Activated CD8-positive, alpha-beta memory T cell treated with anti-CD3 and anti-CD28 coated beads for 1 hour (primary cell): ENCODE measurements around the gene ATP1A4.
"Not testable (repeated sequence)": the region's sequence is repeated elsewhere in the genome, so short reads cannot be mapped to it uniquely, and the experiment has no call there.

ENCODE experiments used
- DNase-seq, 2 donors: peaks; one replicate each; pipeline ENCODE4 v3.0.0-alpha.2; 2020; ENCODE audit warnings: low read depth in 1 of 2; ENCODE audit errors: extremely low read depth in 1 of 2

Gene ATP1A4

GRCh38 chr1:160122978-160123495, 28.4 kb upstream of the ATP1A4 start:
- DNase-seq: no peak

GRCh38 chr1:160123726-160124125, 27.7 kb upstream of the ATP1A4 start:
- DNase-seq: no peak

- no peak for DNase-seq
These were observed 26.5 kb upstream of the ATP1A4 start for GRCh38 chr1:160124705-160125478.

- no peak for DNase-seq
These were observed 25.7 kb upstream of the ATP1A4 start for GRCh38 chr1:160125746-160126145.

- not testable (repeated sequence) for DNase-seq
These were observed 25.1 kb upstream of the ATP1A4 start for GRCh38 chr1:160126342-160126741.

GRCh38 chr1:160127381-160127780, 24.0 kb upstream of the ATP1A4 start:
- DNase-seq: no peak

- DNase-seq: no peak
These were observed 23.4 kb upstream of the ATP1A4 start for GRCh38 chr1:160127865-160128523.

- DNase-seq: no peak
These were observed 22.8 kb upstream of the ATP1A4 start for GRCh38 chr1:160128636-160129035.

- no peak for DNase-seq
These were observed 22.4 kb upstream of the ATP1A4 start for GRCh38 chr1:160129046-160129445.

- DNase-seq: no peak
These were observed 21.8 kb upstream of the ATP1A4 start for GRCh38 chr1:160129558-160129957.

GRCh38 chr1:160129966-160130365, 21.4 kb upstream of the ATP1A4 start:
- no peak for DNase-seq

- no peak for DNase-seq
These were observed 20.9 kb upstream of the ATP1A4 start for GRCh38 chr1:160130486-160130885.

GRCh38 chr1:160130939-160131338, 20.5 kb upstream of the ATP1A4 start:
- no peak for DNase-seq

- no peak for DNase-seq
These were observed 19.4 kb upstream of the ATP1A4 start for GRCh38 chr1:160131803-160132565.

- no peak for DNase-seq
These were observed 17.2 kb upstream of the ATP1A4 start for GRCh38 chr1:160133990-160134770.

- no peak for DNase-seq
These were observed 16.4 kb upstream of the ATP1A4 start for GRCh38 chr1:160134791-160135572.

GRCh38 chr1:160136121-160136925, 15.1 kb upstream of the ATP1A4 start:
- DNase-seq: no peak

GRCh38 chr1:160136926-160137200, 14.5 kb upstream of the ATP1A4 start:
- no peak for DNase-seq

GRCh38 chr1:160137216-160137862, 14.1 kb upstream of the ATP1A4 start:
- no peak for DNase-seq
